ENCODE results near the gene KCNJ18. TPM values are rescaled to one million over a fixed set of nuclear protein-coding genes. Genes with fewer than 3 reads are reported as not detected.
"Not testable (repeated sequence)": the region's sequence is repeated elsewhere in the genome, so short reads cannot be mapped to it uniquely, and the experiment has no call there.

KCNJ18 gene
- total RNA-seq, 1 donor from 2014 or later: not detected

GRCh38 chr17:21724216-21725006, 32.1 kb downstream of the KCNJ18 start:
- not testable (repeated sequence) for DNase-seq (ENCODE audit: low read depth in 2 of 2)

GRCh38 chr17:21731076-21731475, 38.8 kb downstream of the KCNJ18 start:
- DNase-seq (ENCODE audit: low read depth in 2 of 2): not testable (repeated sequence)

- DNase-seq (ENCODE audit: low read depth in 2 of 2): not testable (repeated sequence)
Observed at GRCh38 chr17:21733931-21734330, 41.6 kb downstream of the KCNJ18 start.

- DNase-seq (ENCODE audit: low read depth in 2 of 2): not testable (repeated sequence)
Observed at GRCh38 chr17:21735814-21736213, 43.5 kb downstream of the KCNJ18 start.

- not testable (repeated sequence) for DNase-seq (ENCODE audit: low read depth in 2 of 2)
Observed at GRCh38 chr17:21737015-21737580, 44.8 kb downstream of the KCNJ18 start.

GRCh38 chr17:21738241-21738640, 45.9 kb downstream of the KCNJ18 start:
- not testable (repeated sequence) for DNase-seq (ENCODE audit: low read depth in 2 of 2)

GRCh38 chr17:21738877-21739474, 46.7 kb downstream of the KCNJ18 start:
- not testable (repeated sequence) for DNase-seq (ENCODE audit: low read depth in 2 of 2)

GRCh38 chr17:21739485-21739884, 47.2 kb downstream of the KCNJ18 start:
- not testable (repeated sequence) for DNase-seq (ENCODE audit: low read depth in 2 of 2)

GRCh38 chr17:21740836-21741235, 48.5 kb downstream of the KCNJ18 start:
- not testable (repeated sequence) for DNase-seq (ENCODE audit: low read depth in 2 of 2)

GRCh38 chr17:21741520-21741919, 49.2 kb downstream of the KCNJ18 start:
- DNase-seq (ENCODE audit: low read depth in 2 of 2): not testable (repeated sequence)

- DNase-seq (ENCODE audit: low read depth in 2 of 2): no peak
Observed at GRCh38 chr17:21742326-21742725, 50.0 kb downstream of the KCNJ18 start.

- not testable (repeated sequence) for DNase-seq (ENCODE audit: low read depth in 2 of 2)
Observed at GRCh38 chr17:21744151-21744550, 51.8 kb downstream of the KCNJ18 start.

- DNase-seq (ENCODE audit: low read depth in 2 of 2): not testable (repeated sequence)
Observed at GRCh38 chr17:21744621-21745020, 52.3 kb downstream of the KCNJ18 start.

- not testable (repeated sequence) for DNase-seq (ENCODE audit: low read depth in 2 of 2)
Observed at GRCh38 chr17:21745385-21746054, 53.2 kb downstream of the KCNJ18 start.

- not testable (repeated sequence) for DNase-seq (ENCODE audit: low read depth in 2 of 2)
Observed at GRCh38 chr17:21746415-21746814, 54.1 kb downstream of the KCNJ18 start.

- DNase-seq (ENCODE audit: low read depth in 2 of 2): not testable (repeated sequence)
Observed at GRCh38 chr17:21747195-21747915, 55.0 kb downstream of the KCNJ18 start.

GRCh38 chr17:21748686-21749085, 56.4 kb downstream of the KCNJ18 start:
- DNase-seq (ENCODE audit: low read depth in 2 of 2): not testable (repeated sequence)

- DNase-seq (ENCODE audit: low read depth in 2 of 2): not testable (repeated sequence)
Observed at GRCh38 chr17:21749696-21750531, 57.6 kb downstream of the KCNJ18 start.

- not testable (repeated sequence) for DNase-seq (ENCODE audit: low read depth in 2 of 2)
Observed at GRCh38 chr17:21751111-21751510, 58.8 kb downstream of the KCNJ18 start.

Measured in dermis microvascular lymphatic vessel endothelial cell (primary cell).